H1 (cell line): ENCODE measurements around the gene GPM6B. TPM values are rescaled to one million over a fixed set of nuclear protein-coding genes. Genes with fewer than 3 reads are reported as not detected.

Experiments
- CTCF ChIA-PET: fragments of 300-600 bp; sonication (Branson Sonifier 250); formaldehyde crosslinking; loops from one replicate; lab custom pipeline; 2021; ENCODE audit not compliant: partially characterized antibody; lab: Charles Lee
- POLR2A ChIA-PET: fragments of 300-600 bp; sonication (Branson Sonifier 250); formaldehyde crosslinking; loops from one replicate; lab custom pipeline; 2021; ENCODE audit warnings: inconsistent platforms; ENCODE audit not compliant: partially characterized antibody; lab: Charles Lee
- DNase-seq, 2 experiments: peaks; one replicate each; pipeline versions ENCODE4 v3.0.0 to v3.0.0-alpha.2; 2010 to 2022; ENCODE audit warnings: low spot score in 2 of 2, low read depth in 1 of 2, mixed read lengths in 1 of 2
- FAIRE-seq: peaks from 2 replicates; lab custom pipeline; 2011; peaks lifted over from hg19 to GRCh38; lab: Jason Lieb, UNC
- H2AFZ ChIP-seq: 2 replicates; pipeline ENCODE4 v1.8.1; 2012; ENCODE audit warnings: low read length, inconsistent platforms
- H2AK5ac ChIP-seq: 2 replicates; pipeline ENCODE4 v1.6.1; 2013; ENCODE audit warnings: low read depth, low read length
- H2BK120ac ChIP-seq: replicated peaks from 2 replicates; pipeline ENCODE3; 2013; ENCODE audit warnings: low read depth, low read length, inconsistent platforms
- H2BK12ac ChIP-seq: 2 replicates; pipeline ENCODE4 v1.6.1; 2013; ENCODE audit warnings: low read depth, low read length
- H2BK15ac ChIP-seq: 2 replicates; pipeline ENCODE4 v1.6.1; 2013; ENCODE audit warnings: low read length
- H2BK20ac ChIP-seq: 2 replicates; pipeline ENCODE4 v1.6.1; 2013; ENCODE audit warnings: low read length
- H2BK5ac ChIP-seq: 2 replicates; pipeline ENCODE4 v1.6.1; 2013; ENCODE audit warnings: low read depth, low read length
- H3K14ac ChIP-seq: 2 replicates; pipeline ENCODE4 v1.6.1; 2013; ENCODE audit warnings: inconsistent platforms; ENCODE audit not compliant: insufficient read length
- H3K18ac ChIP-seq: 2 replicates; pipeline ENCODE4 v1.6.1; 2013; ENCODE audit warnings: low read length; ENCODE audit errors: extremely low read depth
- H3K23ac ChIP-seq: 2 replicates; pipeline ENCODE4 v1.6.1; 2013; ENCODE audit warnings: inconsistent platforms; ENCODE audit not compliant: insufficient read length
- H3K23me2 ChIP-seq: 2 replicates; pipeline ENCODE4 v1.6.1; 2013; ENCODE audit warnings: low read depth, low read length
- H3K27ac ChIP-seq: 2 replicates; pipeline ENCODE4 v1.6.1; 2011; ENCODE audit warnings: low read depth, low read length, inconsistent platforms
- H3K27me3 ChIP-seq, 4 experiments: replicated peaks in 1 of 4; 1 replicate in 1 of 4; 2 replicates in 3 of 4; pipeline versions ENCODE4 v1.6.1 to v1.8.1; 2011 to 2013; ENCODE audit warnings: low read length in 3 of 4, mild to moderate bottlenecking in 3 of 4, inconsistent platforms in 2 of 4, mixed read lengths in 2 of 4, moderate library complexity in 1 of 4; ENCODE audit not compliant: control insufficient read depth in 3 of 4, insufficient read depth in 3 of 4; ENCODE audit errors: extremely low read depth in 1 of 4
- H3K36me3 ChIP-seq, 4 experiments: 2 replicates each; pipeline versions ENCODE4 v1.6.1 to v1.8.1; 2011 to 2013; ENCODE audit warnings: mild to moderate bottlenecking in 4 of 4, low read length in 3 of 4, moderate library complexity in 2 of 4, control low read depth in 1 of 4, inconsistent platforms in 1 of 4; ENCODE audit not compliant: insufficient read depth in 4 of 4, control insufficient read depth in 2 of 4
- H3K4ac ChIP-seq: replicated peaks from 2 replicates; pipeline ENCODE3; 2013; ENCODE audit warnings: low read length, low read depth, mixed read lengths, inconsistent platforms; ENCODE audit not compliant: insufficient read length
- H3K4me1 ChIP-seq, 4 experiments: replicated peaks in 1 of 4; 1 replicate in 1 of 4; 2 replicates in 3 of 4; pipeline versions ENCODE4 v1.6.1 to v1.8.1; 2011 to 2013; ENCODE audit warnings: low read length in 3 of 4, inconsistent platforms in 2 of 4, mixed read lengths in 1 of 4; ENCODE audit not compliant: insufficient read depth in 4 of 4, control insufficient read depth in 3 of 4
- H3K4me2 ChIP-seq, 2 experiments: 2 replicates each; pipeline versions ENCODE4 v1.6.1 to v1.8.1; 2011 to 2013; ENCODE audit warnings: low read depth in 2 of 2, low read length in 2 of 2, control low read depth in 1 of 2, inconsistent platforms in 1 of 2, mild to moderate bottlenecking in 1 of 2; ENCODE audit not compliant: insufficient read depth in 1 of 2
- H3K4me3 ChIP-seq, 4 experiments: fragments of 200-600, 300-600 bp in 1 of 4; sonication (generic), shearing (Covaris generic), sonication (Bioruptor Twin) in 1 of 4; 2 replicates each; pipeline versions ENCODE4 v1.5.1 to v1.8.1; 2011 to 2016; ENCODE audit warnings: low read length in 4 of 4, low read depth in 3 of 4, control low read depth in 2 of 4, inconsistent platforms in 2 of 4, mild to moderate bottlenecking in 2 of 4, mixed read lengths in 1 of 4, moderate library complexity in 1 of 4; ENCODE audit not compliant: insufficient read depth in 2 of 4; ENCODE audit errors: extremely low read depth in 1 of 4
- H3K56ac ChIP-seq: replicated peaks from 2 replicates; pipeline ENCODE3; 2013; ENCODE audit warnings: low read depth, mild to moderate bottlenecking, mixed read lengths, low read length, inconsistent platforms; ENCODE audit not compliant: insufficient read length
- H3K79me1 ChIP-seq: 2 replicates; pipeline ENCODE4 v1.6.1; 2013; ENCODE audit warnings: low read depth, low read length, control low read depth
- H3K79me2 ChIP-seq, 2 experiments: 2 replicates each; pipeline versions ENCODE4 v1.6.1 to v1.8.1; 2012 to 2013; ENCODE audit warnings: low read length in 2 of 2, mild to moderate bottlenecking in 2 of 2, inconsistent platforms in 1 of 2; ENCODE audit not compliant: insufficient read depth in 2 of 2, control insufficient read depth in 1 of 2
- H3K9ac ChIP-seq, 4 experiments: replicated peaks in 1 of 4; 1 replicate in 1 of 4; 2 replicates in 3 of 4; pipeline versions ENCODE4 v1.6.1 to v1.8.1; 2011 to 2013; ENCODE audit warnings: low read depth in 3 of 4, low read length in 3 of 4, control low read depth in 2 of 4, mild to moderate bottlenecking in 2 of 4, moderate library complexity in 2 of 4, inconsistent platforms in 1 of 4; ENCODE audit errors: extremely low read depth in 1 of 4
- H3K9me3 ChIP-seq, 2 experiments: 2 replicates each; pipeline versions ENCODE4 v1.6.1 to v1.8.1; 2012 to 2013; ENCODE audit warnings: mild to moderate bottlenecking in 2 of 2, moderate library complexity in 2 of 2, control low read depth in 1 of 2, inconsistent platforms in 1 of 2, low read depth in 1 of 2, low read length in 1 of 2, mixed read lengths in 1 of 2; ENCODE audit not compliant: insufficient read depth in 2 of 2
- H4K20me1 ChIP-seq, 2 experiments: replicated peaks in 1 of 2; 2 replicates each; pipeline versions ENCODE3 to v1.8.1; 2011 to 2013; ENCODE audit warnings: inconsistent platforms in 2 of 2, low read length in 2 of 2, mild to moderate bottlenecking in 1 of 2; ENCODE audit not compliant: insufficient read depth in 2 of 2, control insufficient read depth in 1 of 2
- H4K5ac ChIP-seq: 2 replicates; pipeline ENCODE4 v1.6.1; 2013; ENCODE audit warnings: low read length, low read depth, mixed read lengths, inconsistent platforms; ENCODE audit not compliant: insufficient read length
- H4K8ac ChIP-seq: 2 replicates; pipeline ENCODE4 v1.8.0; 2013; ENCODE audit warnings: mild to moderate bottlenecking, moderate library complexity, low read length, inconsistent platforms; ENCODE audit not compliant: insufficient read depth; ENCODE audit errors: extremely low read depth
- H4K91ac ChIP-seq: replicated peaks from 2 replicates; pipeline ENCODE3; 2013; ENCODE audit warnings: low read length, mixed read lengths, inconsistent platforms; ENCODE audit not compliant: insufficient read length
- BCL11A ChIP-seq, 2 experiments: IDR thresholded peaks; one replicate each; pipeline ENCODE4 v1.6.1; 2011; ENCODE audit warnings: low read depth in 2 of 2, low read length in 2 of 2, mild to moderate bottlenecking in 2 of 2
- GTF2F1 ChIP-seq: IDR thresholded peaks from 2 replicates; pipeline ENCODE4 v1.6.1; 2012; ENCODE audit warnings: low read depth, low read length, improper control_type of control experiment, borderline replicate concordance
- HDAC2 ChIP-seq, 2 experiments: fragments of 300-600 bp in 1 of 2; sonication (generic) in 1 of 2; IDR thresholded peaks; 2 replicates each; pipeline ENCODE4 v1.6.1; 2011 to 2012; ENCODE audit warnings: low read depth in 2 of 2, low read length in 2 of 2, mild to moderate bottlenecking in 2 of 2, moderate library complexity in 2 of 2, borderline replicate concordance in 1 of 2, inconsistent platforms in 1 of 2
- KDM5A ChIP-seq: fragments of 200-600 bp; IDR thresholded peaks from 2 replicates; pipeline ENCODE4 v1.7.1; 2012; ENCODE audit warnings: mild to moderate bottlenecking, low read length, inconsistent platforms, mixed read lengths
- POLR2AphosphoS5 ChIP-seq: IDR thresholded peaks from 2 replicates; pipeline ENCODE4 v1.6.1; 2011; ENCODE audit warnings: low read depth, low read length
- RBBP5 ChIP-seq: IDR thresholded peaks from 2 replicates; pipeline ENCODE4 v1.7.1; 2012; ENCODE audit warnings: low read depth, mild to moderate bottlenecking, inconsistent platforms, low read length, moderate library complexity, borderline replicate concordance
- SP1 ChIP-seq: IDR thresholded peaks from 2 replicates; pipeline ENCODE4 v1.6.1; 2011; ENCODE audit warnings: low read depth, low read length
- SP4 ChIP-seq: IDR thresholded peaks from 2 replicates; pipeline ENCODE4 v1.6.1; 2012; ENCODE audit warnings: low read length, inconsistent platforms
- SUZ12 ChIP-seq: fragments of 200-600 bp; sonication (generic); IDR thresholded peaks from 2 replicates; pipeline ENCODE4 v1.6.1; 2012; ENCODE audit warnings: mild to moderate bottlenecking, inconsistent platforms, low read length, moderate library complexity, mixed read lengths
- WGBS, 2 experiments: shearing (Covaris generic) in 1 of 2; methylation state at CpG; one replicate each; pipeline versions ENCODE4 v1.1.6 to v1.1.7; 2013 to 2015; ENCODE audit warnings: low lambda C conversion rate in 2 of 2, mixed read lengths in 2 of 2, inconsistent platforms in 1 of 2, low coverage in 1 of 2, missing lambda C conversion rate in 1 of 2; ENCODE audit not compliant: insufficient replicate concordance in 2 of 2, insufficient coverage in 1 of 2, insufficient read length in 1 of 2; ENCODE audit errors: extremely low coverage in 1 of 2, missing lambda C conversion rate in 1 of 2; 5-methylcytosine and 5-hydroxymethylcytosine counted together
- polyA plus RNA-seq, 7 experiments: library from polyadenylated mRNA; depleted of rRNA in 3 of 7; stranded (reverse) in 5 of 7; unstranded in 2 of 7; fragments of >200 nt in 5 of 7; fragments of 200-250 nt in 2 of 7; gene quantifications; 1 replicate in 5 of 7; 2 replicates in 1 of 7; 4 replicates in 1 of 7; pipeline versions ENCODE4 v1.2.1 to v1.2.3, GENCODE V29; 2011 to 2013; ENCODE audit warnings: missing spikeins in 2 of 7, mixed read lengths in 2 of 7
- total RNA-seq: library from RNA; stranded (reverse); fragmentation: NEBNext Ultra II Directional; extraction: Animal tissue kit (Norgen Biotek cat#: 25700); gene quantifications from 2 replicates; pipeline ENCODE4 v1.2.1, GENCODE V29; 2021

The GPM6B gene
- total and polyA plus RNA-seq, 2 of the 8 experiments (the other 6 are each of a cell fraction or from before 2014, with no cell fraction given), result 132 to 175 TPM

- Histone ChIP-seq H2BK5ac (no peak overlapping the region), H3K4me3 (no peak overlapping the region), H2BK20ac (no peak overlapping the region), H3K18ac (no peak overlapping the region), H3K79me2 (peaks cover 0 to 9% of the 10 kb centered on the region in 2 experiments; a peak in 2 of 4 replicates), H3K56ac (no peak overlapping the region), H4K8ac (no peak overlapping the region), H3K14ac (no peak overlapping the region), H4K91ac (no peak overlapping the region), H3K4ac (no peak overlapping the region), H2BK15ac (no peak overlapping the region), H3K9ac (no peak overlapping the region), H2AFZ (no peak overlapping the region), H3K23ac (no peak overlapping the region), H3K36me3 (no peaks in the 10 kb centered on the region), H4K5ac (no peak overlapping the region), H2BK12ac (no peak overlapping the region), H3K4me1 (no peaks in the 10 kb centered on the region), H3K9me3 (no peaks in the 10 kb centered on the region), H4K20me1 (no peaks in the 10 kb centered on the region), H3K4me2 (no peak overlapping the region), H2AK5ac (no peak overlapping the region), H3K27me3 (no peaks in the 10 kb centered on the region), H3K23me2 (no peaks in the 10 kb centered on the region), H2BK120ac (no peak overlapping the region), H3K27ac (no peak overlapping the region), H3K79me1 (no peaks in the 10 kb centered on the region)
- DNase-seq, result no peak
- TF ChIP-seq BCL11A (IDR thresholded peaks at IDR 0.05; ENCODE audit: low read depth in 2 of 2, low read length in 2 of 2) (no peak), SP1 (no peak), GTF2F1 (no peak), HDAC2 (IDR thresholded peaks at IDR 0.05; ENCODE audit: borderline replicate concordance in 1 of 2, low read depth in 2 of 2, low read length in 2 of 2) (no peak), SUZ12 (no peak), POLR2AphosphoS5 (no peak), RBBP5 (no peak), KDM5A (no peak), SP4 (no peak)
- CTCF ChIA-PET, result interaction anchor here (1.3 kb wide), 1 partner anchor 9 kb away, joined by 3 read pairs; no protein-coding TSS in a partner anchor
- FAIRE-seq, result no peak
- POLR2A ChIA-PET, result no interaction called here
- 100% methylated on average over 1 of the region's 6 CpGs; no CpG with 5 or more reads in 1 of the 2 experiments for WGBS, 2 experiments
Measured at GRCh38 chrX:13821738-13822137, 4.8 kb upstream of the GPM6B start.
